ENCODE data around the gene CHST3.
A peak's percentile ranks its signal among the peaks of the same experiment; 100 is the strongest.

DNA sequence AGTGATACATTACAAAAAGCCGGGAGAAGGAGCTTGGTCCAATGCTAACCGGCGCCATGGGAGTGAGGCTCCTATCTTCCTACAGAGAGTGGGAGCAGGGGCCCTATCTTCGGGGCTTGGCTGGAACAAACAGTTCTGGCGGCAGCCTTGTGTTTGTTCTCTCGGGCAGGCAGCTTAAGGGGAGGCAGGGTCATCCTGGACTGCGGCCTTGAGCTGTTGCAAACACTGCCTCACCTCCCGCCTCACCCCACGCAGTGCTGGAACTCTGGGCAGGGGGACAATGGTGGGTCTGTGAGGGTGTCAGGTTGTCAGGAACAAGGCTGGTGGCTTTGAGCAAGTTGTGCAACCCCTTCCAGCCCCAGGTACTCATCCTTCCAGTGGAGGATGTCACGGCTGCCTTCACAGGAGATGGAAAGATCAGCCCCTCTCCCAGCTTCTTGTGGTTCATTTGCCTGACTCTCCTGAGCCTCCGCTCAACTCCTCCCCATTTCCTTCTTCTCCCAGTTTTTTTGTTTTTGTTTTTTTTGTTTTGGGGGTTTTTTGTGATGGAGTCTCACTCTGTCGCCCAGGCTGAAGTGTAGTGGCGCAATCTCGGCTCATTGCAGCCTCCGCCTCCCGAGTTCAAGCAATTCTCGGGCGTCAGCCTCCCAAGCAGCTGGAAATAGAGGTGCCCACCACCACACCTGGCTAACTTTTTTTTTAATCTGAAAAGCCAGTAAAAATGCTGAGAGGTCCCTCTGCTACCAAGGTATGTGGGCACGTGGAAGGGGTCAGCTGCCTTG is 66.8 kb downstream of the CHST3 start:
- TF ChIP-seq, protein P1, sequence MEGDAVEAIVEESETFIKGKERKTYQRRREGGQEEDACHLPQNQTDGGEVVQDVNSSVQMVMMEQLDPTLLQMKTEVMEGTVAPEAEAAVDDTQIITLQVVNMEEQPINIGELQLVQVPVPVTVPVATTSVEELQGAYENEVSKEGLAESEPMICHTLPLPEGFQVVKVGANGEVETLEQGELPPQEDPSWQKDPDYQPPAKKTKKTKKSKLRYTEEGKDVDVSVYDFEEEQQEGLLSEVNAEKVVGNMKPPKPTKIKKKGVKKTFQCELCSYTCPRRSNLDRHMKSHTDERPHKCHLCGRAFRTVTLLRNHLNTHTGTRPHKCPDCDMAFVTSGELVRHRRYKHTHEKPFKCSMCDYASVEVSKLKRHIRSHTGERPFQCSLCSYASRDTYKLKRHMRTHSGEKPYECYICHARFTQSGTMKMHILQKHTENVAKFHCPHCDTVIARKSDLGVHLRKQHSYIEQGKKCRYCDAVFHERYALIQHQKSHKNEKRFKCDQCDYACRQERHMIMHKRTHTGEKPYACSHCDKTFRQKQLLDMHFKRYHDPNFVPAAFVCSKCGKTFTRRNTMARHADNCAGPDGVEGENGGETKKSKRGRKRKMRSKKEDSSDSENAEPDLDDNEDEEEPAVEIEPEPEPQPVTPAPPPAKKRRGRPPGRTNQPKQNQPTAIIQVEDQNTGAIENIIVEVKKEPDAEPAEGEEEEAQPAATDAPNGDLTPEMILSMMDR (IDR thresholded peaks at IDR 0.05) = no peak
- TF ChIP-seq POLR2A (IDR thresholded peaks at IDR 0.05) (no peak), POLR2AphosphoS5 (IDR thresholded peaks at IDR 0.05; ENCODE audit: insufficient read depth in 1 of 2, low read depth in 1 of 2) (peak in 1 of 2 donors; percentile 36)
